ENCODE data around the gene ZNF750.

DNA sequence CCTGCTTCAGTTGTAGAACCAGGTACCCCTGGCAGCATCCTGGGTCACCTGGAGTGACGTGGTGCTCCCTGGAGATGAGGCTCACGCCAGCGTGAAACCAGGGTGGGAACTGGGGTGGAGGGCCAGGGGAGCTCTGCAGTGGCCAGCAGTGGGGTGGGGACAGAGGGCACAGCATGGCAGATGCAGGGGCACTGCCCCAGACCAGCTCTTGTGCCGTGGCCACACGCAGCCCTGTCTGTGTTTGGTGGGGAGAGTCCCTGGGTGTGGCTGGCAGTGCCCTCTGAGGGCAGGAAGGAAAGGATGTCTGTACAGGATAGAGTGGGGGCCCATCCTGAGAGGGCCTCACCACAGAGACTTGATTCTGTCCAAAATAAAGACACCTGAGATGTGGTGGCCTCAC lies 24.5 kb downstream of the ZNF750 start:
- TF ChIP-seq, protein P1, sequence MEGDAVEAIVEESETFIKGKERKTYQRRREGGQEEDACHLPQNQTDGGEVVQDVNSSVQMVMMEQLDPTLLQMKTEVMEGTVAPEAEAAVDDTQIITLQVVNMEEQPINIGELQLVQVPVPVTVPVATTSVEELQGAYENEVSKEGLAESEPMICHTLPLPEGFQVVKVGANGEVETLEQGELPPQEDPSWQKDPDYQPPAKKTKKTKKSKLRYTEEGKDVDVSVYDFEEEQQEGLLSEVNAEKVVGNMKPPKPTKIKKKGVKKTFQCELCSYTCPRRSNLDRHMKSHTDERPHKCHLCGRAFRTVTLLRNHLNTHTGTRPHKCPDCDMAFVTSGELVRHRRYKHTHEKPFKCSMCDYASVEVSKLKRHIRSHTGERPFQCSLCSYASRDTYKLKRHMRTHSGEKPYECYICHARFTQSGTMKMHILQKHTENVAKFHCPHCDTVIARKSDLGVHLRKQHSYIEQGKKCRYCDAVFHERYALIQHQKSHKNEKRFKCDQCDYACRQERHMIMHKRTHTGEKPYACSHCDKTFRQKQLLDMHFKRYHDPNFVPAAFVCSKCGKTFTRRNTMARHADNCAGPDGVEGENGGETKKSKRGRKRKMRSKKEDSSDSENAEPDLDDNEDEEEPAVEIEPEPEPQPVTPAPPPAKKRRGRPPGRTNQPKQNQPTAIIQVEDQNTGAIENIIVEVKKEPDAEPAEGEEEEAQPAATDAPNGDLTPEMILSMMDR (IDR thresholded peaks at IDR 0.05; ENCODE audit: insufficient read depth, low read depth, low read length), result no peak
- TF ChIP-seq EZH2 (IDR thresholded peaks at IDR 0.05; ENCODE audit: insufficient read depth, low read length), result no peak
